GM21723 (cell line): ENCODE data around the gene SYTL3.

Experiments used
- ATAC-seq: cut with Tn5 transposase; IDR thresholded peaks from one replicate; pipeline ENCODE4 v1.9.1; 2021; ENCODE audit warnings: mild to moderate bottlenecking, moderate library complexity; ENCODE audit not compliant: unreplicated experiment

Gene SYTL3

GRCh38 chr6:158717341-158718330 is 67.8 kb downstream of the SYTL3 start:
- peak; percentile 79 for ATAC-seq

- ATAC-seq = no peak
These were observed 68.7 kb downstream of the SYTL3 start for GRCh38 chr6:158718461-158719046.

- ATAC-seq = no peak
These were observed 72.4 kb downstream of the SYTL3 start for GRCh38 chr6:158722176-158722729.

- no peak for ATAC-seq
These were observed 75.8 kb downstream of the SYTL3 start for GRCh38 chr6:158725704-158726103.

GRCh38 chr6:158729906-158730540 is 80.2 kb downstream of the SYTL3 start:
- ATAC-seq = no peak

GRCh38 chr6:158730541-158730907 is 80.7 kb downstream of the SYTL3 start:
- no peak for ATAC-seq

GRCh38 chr6:158735009-158735408 is 85.2 kb downstream of the SYTL3 start:
- ATAC-seq = no peak

- no peak for ATAC-seq
These were observed 87.3 kb downstream of the SYTL3 start for GRCh38 chr6:158737082-158737709.

GRCh38 chr6:158737710-158738615 is 88.1 kb downstream of the SYTL3 start:
- no peak for ATAC-seq

- ATAC-seq = no peak
These were observed 89.8 kb downstream of the SYTL3 start for GRCh38 chr6:158739673-158740072.

GRCh38 chr6:158743033-158743651 is 93.3 kb downstream of the SYTL3 start:
- no peak for ATAC-seq

- ATAC-seq = no peak
These were observed 95.2 kb downstream of the SYTL3 start for GRCh38 chr6:158744986-158745430.

GRCh38 chr6:158751224-158751623 is 101.4 kb downstream of the SYTL3 start:
- ATAC-seq = no peak

- ATAC-seq = no peak
These were observed 102.1 kb downstream of the SYTL3 start for GRCh38 chr6:158751921-158752320.

- ATAC-seq = no peak
These were observed 102.8 kb downstream of the SYTL3 start for GRCh38 chr6:158752613-158753012.

- ATAC-seq = no peak
These were observed 104.0 kb downstream of the SYTL3 start for GRCh38 chr6:158753811-158754210.

GRCh38 chr6:158754738-158755137 is 104.9 kb downstream of the SYTL3 start:
- ATAC-seq = no peak

- ATAC-seq = no peak
These were observed 105.8 kb downstream of the SYTL3 start for GRCh38 chr6:158755636-158756035.

- no peak for ATAC-seq
These were observed 106.3 kb downstream of the SYTL3 start for GRCh38 chr6:158756126-158756525.
